Naive B cell (primary cell): ENCODE data around the gene CACNA1B. TPM values are rescaled to one million over a fixed set of nuclear protein-coding genes. Genes with fewer than 3 reads are reported as not detected.

Experiments used
- ATAC-seq, 2 donors: fragments of 150-1000 bp; cut with Tn5 transposase; 2 replicates each; pipeline ENCODE4 v1.10.0; 2021; ENCODE audit warnings: low read depth in 2 of 2, mild to moderate bottlenecking in 2 of 2, moderate library complexity in 2 of 2
- DNase-seq: peaks from one replicate; pipeline ENCODE4 v3.0.0; 2022
- H3K27ac Mint-ChIP-seq, 6 donors: one replicate each; pipeline ENCODE4 v1.8.0; 2020 to 2022; ENCODE audit warnings: mild to moderate bottlenecking in 6 of 6, mixed read lengths in 6 of 6, moderate library complexity in 5 of 6, inconsistent platforms in 2 of 6
- H3K27me3 Mint-ChIP-seq, 3 donors: one replicate each; pipeline ENCODE4 v1.8.0; 2021 to 2022; ENCODE audit warnings: mixed read lengths in 3 of 3, mild to moderate bottlenecking in 1 of 3
- H3K36me3 Mint-ChIP-seq, 2 donors: one replicate each; pipeline ENCODE4 v1.8.0; 2020 to 2022; ENCODE audit warnings: mixed read lengths in 2 of 2, inconsistent platforms in 1 of 2, mild to moderate bottlenecking in 1 of 2
- H3K4me1 Mint-ChIP-seq, 3 donors: one replicate each; pipeline ENCODE4 v1.8.0; 2020 to 2022; ENCODE audit warnings: mixed read lengths in 3 of 3, inconsistent platforms in 1 of 3, mild to moderate bottlenecking in 1 of 3, moderate library complexity in 1 of 3
- H3K4me3 Mint-ChIP-seq, 8 donors: one replicate each; pipeline ENCODE4 v1.8.0; 2020 to 2022; ENCODE audit warnings: mild to moderate bottlenecking in 8 of 8, mixed read lengths in 8 of 8, moderate library complexity in 8 of 8, inconsistent platforms in 2 of 8
- H3K9me3 Mint-ChIP-seq, 7 donors: one replicate each; pipeline ENCODE4 v1.8.0; 2020 to 2022; ENCODE audit warnings: mixed read lengths in 7 of 7, mild to moderate bottlenecking in 5 of 7, inconsistent platforms in 2 of 7, moderate library complexity in 1 of 7
- polyA plus RNA-seq, 6 donors: library from polyadenylated mRNA; unstranded; fragments of 300-500 nt; fragmentation: Illumina TruSeq; gene quantifications; one replicate each; pipeline ENCODE4 v1.2.3, GENCODE V29; 2021; ENCODE audit warnings: low read depth in 6 of 6

The CACNA1B gene
- polyA plus RNA-seq, 6 donors from 2014 or later = not detected

- Mint-ChIP-seq H3K27ac (no peak overlapping the region), H3K27me3 (peaks cover 7 to 29% (median 22%) of the 10 kb centered on the region in 3 donors), H3K9me3 (peaks cover 0 to 5% (median 0%) of the 10 kb centered on the region in 7 donors), H3K4me1 (peaks cover 0 to 3% (median 0%) of the 10 kb centered on the region in 3 donors), H3K4me3 (no peak overlapping the region), H3K36me3 (no peaks in the 10 kb centered on the region)
- ATAC-seq (no peak), DNase-seq (no peak)
These were observed 180.1 kb downstream of the CACNA1B start for GRCh38 chr9:138057726-138058125.

- Mint-ChIP-seq H3K9me3 (peaks cover 0 to 5% (median 0%) of the 10 kb centered on the region in 7 donors), H3K4me3 (no peak overlapping the region), H3K27ac (no peak overlapping the region), H3K36me3 (no peaks in the 10 kb centered on the region), H3K27me3 (peaks cover 7 to 31% (median 26%) of the 10 kb centered on the region in 3 donors), H3K4me1 (peaks cover 0 to 3% (median 0%) of the 10 kb centered on the region in 3 donors)
- DNase-seq = no peak
- ATAC-seq = no peak
These were observed 180.6 kb downstream of the CACNA1B start for GRCh38 chr9:138058181-138058580.

DNA sequence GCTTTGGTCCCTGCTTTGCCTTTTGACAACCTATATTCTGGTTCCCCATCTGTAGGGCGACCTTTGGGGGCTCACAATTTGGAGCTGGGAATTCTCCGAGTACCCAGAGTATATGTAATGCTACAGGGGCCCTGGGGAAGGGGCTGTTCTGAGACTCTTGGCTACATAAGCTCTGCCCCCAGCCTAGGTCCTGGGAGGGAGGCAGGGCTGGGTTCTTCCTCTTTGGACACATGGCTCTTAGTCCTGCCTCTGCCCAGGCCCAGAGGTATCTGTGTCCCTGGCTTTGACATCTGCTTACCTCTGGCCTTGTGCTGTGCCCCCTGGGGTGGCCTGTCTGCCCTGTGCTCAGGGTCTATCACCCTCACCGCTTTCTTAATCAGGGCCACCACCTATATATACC, 181.6 kb downstream of the CACNA1B start:
- no peak overlapping the region for H3K4me3 Mint-ChIP-seq
- no peaks in the 10 kb centered on the region for H3K4me1 Mint-ChIP-seq
- no peak for ATAC-seq
- H3K27ac Mint-ChIP-seq = no peak overlapping the region
- H3K27me3 Mint-ChIP-seq = peaks cover 7 to 25% (median 16%) of the 10 kb centered on the region in 3 donors
- no peak for DNase-seq
- no peaks in the 10 kb centered on the region for H3K9me3 Mint-ChIP-seq
- H3K36me3 Mint-ChIP-seq = no peaks in the 10 kb centered on the region

GRCh38 chr9:138060365-138060764, 182.8 kb downstream of the CACNA1B start:
- H3K27me3 Mint-ChIP-seq = peaks cover 10 to 31% (median 14%) of the 10 kb centered on the region in 3 donors
- DNase-seq = no peak
- H3K36me3 Mint-ChIP-seq = no peaks in the 10 kb centered on the region
- no peaks in the 10 kb centered on the region for H3K9me3 Mint-ChIP-seq
- ATAC-seq = no peak
- no peak overlapping the region for H3K27ac Mint-ChIP-seq
- no peaks in the 10 kb centered on the region for H3K4me1 Mint-ChIP-seq
- H3K4me3 Mint-ChIP-seq = no peak overlapping the region

- ATAC-seq = no peak
- peaks cover 10 to 36% (median 19%) of the 10 kb centered on the region in 3 donors for H3K27me3 Mint-ChIP-seq
- H3K27ac Mint-ChIP-seq = no peak overlapping the region
- no peaks in the 10 kb centered on the region for H3K36me3 Mint-ChIP-seq
- no peak for DNase-seq
- no peaks in the 10 kb centered on the region for H3K4me1 Mint-ChIP-seq
- no peaks in the 10 kb centered on the region for H3K9me3 Mint-ChIP-seq
- H3K4me3 Mint-ChIP-seq = no peak overlapping the region
These were observed 183.3 kb downstream of the CACNA1B start for GRCh38 chr9:138060881-138061280.

DNA sequence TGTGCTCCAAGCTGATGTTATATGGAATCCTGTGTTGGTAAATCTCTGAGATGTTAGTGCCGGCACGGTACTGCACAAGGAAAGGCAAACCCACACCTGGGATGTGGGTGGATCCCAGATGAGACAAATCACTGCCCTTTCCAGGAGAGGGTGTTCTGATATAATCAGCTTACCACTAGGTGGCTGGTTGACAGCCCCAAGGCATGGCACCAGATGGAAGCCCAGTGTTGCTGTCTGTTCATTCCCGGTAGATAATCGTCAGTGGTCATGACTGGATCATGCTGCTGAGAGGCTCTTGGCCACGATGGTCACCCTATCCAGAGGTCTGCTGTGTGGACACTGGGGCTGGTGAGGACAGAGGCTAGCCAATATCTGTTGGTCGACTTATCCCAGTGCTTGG, 184.0 kb downstream of the CACNA1B start:
- H3K36me3 Mint-ChIP-seq = no peaks in the 10 kb centered on the region

DNA sequence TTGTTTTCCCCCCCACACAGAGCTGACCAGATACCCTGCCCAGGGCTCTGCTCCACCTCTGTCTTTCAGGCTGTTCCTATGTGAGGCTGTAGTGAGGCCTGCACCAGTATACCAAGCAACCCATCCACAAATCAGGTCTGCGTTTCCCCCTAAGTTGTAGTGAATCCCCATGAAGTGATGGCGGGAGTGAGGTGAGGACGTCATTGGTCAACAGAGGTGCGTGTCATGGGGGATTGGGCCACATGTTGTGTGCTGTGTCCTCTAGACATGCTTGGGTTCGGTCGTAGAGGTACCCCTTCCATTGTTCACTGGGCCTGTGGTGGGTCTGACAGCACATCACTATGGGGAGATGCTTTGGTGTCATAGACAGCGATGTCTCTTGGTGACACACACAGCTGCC, 184.6 kb downstream of the CACNA1B start:
- Mint-ChIP-seq H3K4me1 (no peaks in the 10 kb centered on the region), H3K27me3 (peaks cover 11 to 37% (median 23%) of the 10 kb centered on the region in 3 donors), H3K36me3 (no peaks in the 10 kb centered on the region), H3K9me3 (no peaks in the 10 kb centered on the region), H3K4me3 (no peak overlapping the region), H3K27ac (no peak overlapping the region)
- no peak for DNase-seq
- ATAC-seq = no peak

More for the DNA sequence above, 184.0 kb downstream of the CACNA1B start:
- ATAC-seq = no peak
- Mint-ChIP-seq H3K27ac (no peak overlapping the region), H3K27me3 (peaks cover 7 to 32% (median 23%) of the 10 kb centered on the region in 3 donors), H3K4me1 (no peaks in the 10 kb centered on the region), H3K9me3 (no peaks in the 10 kb centered on the region), H3K4me3 (no peak overlapping the region)
- DNase-seq = no peak

DNA sequence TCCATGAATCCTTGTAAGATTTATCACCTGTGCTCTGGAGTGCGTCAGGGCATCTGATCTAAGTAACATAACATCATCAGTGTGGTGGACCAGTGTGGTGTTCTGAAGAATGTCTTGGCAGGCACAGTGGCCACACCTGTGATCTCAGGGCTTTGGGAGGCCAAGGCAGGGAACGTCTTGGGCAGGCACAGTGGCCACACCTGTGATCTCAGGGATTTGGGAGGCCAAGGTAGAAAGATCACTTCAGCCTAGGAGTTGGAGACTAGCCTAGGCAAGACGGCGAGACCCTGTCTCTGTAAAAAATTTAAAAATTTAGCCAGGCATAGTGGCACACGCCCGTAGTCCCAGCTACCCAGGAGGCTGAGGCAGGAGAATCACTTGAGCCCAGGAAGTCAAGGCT, 185.5 kb downstream of the CACNA1B start:
- Mint-ChIP-seq H3K4me3 (no peak overlapping the region), H3K27ac (peak overlapping the region in 1 of 6 donors; percentile 5), H3K9me3 (no peaks in the 10 kb centered on the region), H3K4me1 (no peaks in the 10 kb centered on the region), H3K27me3 (peaks cover 11 to 37% (median 23%) of the 10 kb centered on the region in 3 donors), H3K36me3 (no peaks in the 10 kb centered on the region)
- DNase-seq (no peak), ATAC-seq (no peak)

GRCh38 chr9:138063785-138064184, 186.2 kb downstream of the CACNA1B start:
- ATAC-seq = no peak
- Mint-ChIP-seq H3K9me3 (no peaks in the 10 kb centered on the region), H3K4me1 (no peaks in the 10 kb centered on the region), H3K4me3 (no peak overlapping the region), H3K27me3 (peaks cover 11 to 37% (median 23%) of the 10 kb centered on the region in 3 donors), H3K36me3 (no peaks in the 10 kb centered on the region), H3K27ac (no peak overlapping the region)
- no peak for DNase-seq

DNA sequence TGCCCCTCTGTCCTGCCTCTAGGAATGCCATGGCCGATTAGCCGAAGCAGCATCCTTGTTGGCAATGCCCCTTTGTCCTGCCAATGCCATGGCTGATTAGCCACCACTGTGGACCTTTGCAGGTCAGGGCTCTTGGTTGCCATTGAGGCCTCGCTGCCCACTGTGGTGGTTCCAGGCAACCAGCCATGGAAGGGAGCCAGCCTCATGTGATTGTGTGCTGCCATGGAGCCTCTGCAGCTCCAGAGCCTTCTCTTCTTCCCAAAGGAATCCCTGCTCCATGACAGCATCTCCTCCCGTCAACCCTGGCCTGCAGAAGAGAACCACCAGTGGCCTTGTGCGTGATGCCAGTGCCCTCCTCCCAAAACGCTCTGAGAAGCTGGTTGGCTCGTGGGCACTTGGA, 187.0 kb downstream of the CACNA1B start:
- Mint-ChIP-seq H3K36me3 (no peaks in the 10 kb centered on the region), H3K27me3 (peaks cover 11 to 37% (median 23%) of the 10 kb centered on the region in 3 donors), H3K27ac (peak overlapping the region in 1 of 6 donors; percentile 77), H3K9me3 (no peaks in the 10 kb centered on the region), H3K4me3 (no peak overlapping the region), H3K4me1 (no peaks in the 10 kb centered on the region)
- ATAC-seq = no peak
- DNase-seq = no peak

GRCh38 chr9:138065287-138065686, 187.7 kb downstream of the CACNA1B start:
- DNase-seq = no peak
- peak overlapping the region in 1 of 6 donors; percentile 15 for H3K27ac Mint-ChIP-seq
- ATAC-seq = no peak
- H3K9me3 Mint-ChIP-seq = no peaks in the 10 kb centered on the region
- H3K27me3 Mint-ChIP-seq = peaks cover 13 to 37% (median 24%) of the 10 kb centered on the region in 3 donors
- no peaks in the 10 kb centered on the region for H3K36me3 Mint-ChIP-seq
- no peaks in the 10 kb centered on the region for H3K4me1 Mint-ChIP-seq
- H3K4me3 Mint-ChIP-seq = no peak overlapping the region

- Mint-ChIP-seq H3K27me3 (peaks cover 20 to 34% (median 32%) of the 10 kb centered on the region in 3 donors), H3K9me3 (no peaks in the 10 kb centered on the region), H3K4me3 (no peak overlapping the region), H3K27ac (no peak overlapping the region), H3K4me1 (no peaks in the 10 kb centered on the region), H3K36me3 (no peaks in the 10 kb centered on the region)
- no peak for DNase-seq
- ATAC-seq = no peak
These were observed 188.5 kb downstream of the CACNA1B start for GRCh38 chr9:138066049-138066448.

DNA sequence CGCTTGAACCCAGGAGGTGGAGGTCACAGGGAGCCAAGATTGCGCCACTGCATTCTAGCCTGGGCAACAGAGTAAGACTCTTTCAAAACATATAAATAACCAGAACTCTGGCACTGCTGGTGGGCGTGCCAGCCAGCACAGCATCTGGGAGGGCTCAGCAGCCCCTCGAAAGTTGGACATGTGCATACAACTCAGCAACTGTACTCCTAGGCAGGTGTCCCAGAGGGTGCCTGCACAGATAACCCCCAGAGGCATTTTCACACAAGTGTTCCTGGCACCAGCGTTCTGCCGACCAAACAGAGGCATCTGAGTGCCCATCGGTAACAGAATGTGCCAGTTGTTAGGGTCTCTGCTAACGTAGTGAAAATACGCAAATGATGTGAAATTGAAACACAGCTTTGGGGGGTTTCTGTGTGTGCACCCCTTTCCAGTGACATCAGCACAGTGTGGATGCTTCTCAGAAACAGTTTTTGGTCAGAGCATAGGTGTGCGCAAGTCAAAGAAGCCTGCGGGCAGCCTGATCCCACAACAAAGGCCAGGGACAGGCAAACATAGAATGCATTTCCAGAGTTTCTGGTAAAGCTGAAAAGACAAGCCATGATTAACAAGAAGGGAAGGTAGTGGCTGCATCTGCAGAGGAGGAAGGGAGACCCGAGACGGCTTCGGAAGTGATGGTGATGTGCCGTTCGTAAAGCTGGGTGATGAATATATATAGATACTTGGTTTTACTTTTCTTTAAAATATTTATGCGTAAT, 190.2 kb downstream of the CACNA1B start:
- DNase-seq = no peak
- no peak for ATAC-seq
- Mint-ChIP-seq H3K9me3 (no peaks in the 10 kb centered on the region), H3K4me1 (no peaks in the 10 kb centered on the region), H3K27ac (no peak overlapping the region), H3K27me3 (peaks cover 23 to 39% (median 24%) of the 10 kb centered on the region in 3 donors), H3K4me3 (no peak overlapping the region), H3K36me3 (no peaks in the 10 kb centered on the region)

DNA sequence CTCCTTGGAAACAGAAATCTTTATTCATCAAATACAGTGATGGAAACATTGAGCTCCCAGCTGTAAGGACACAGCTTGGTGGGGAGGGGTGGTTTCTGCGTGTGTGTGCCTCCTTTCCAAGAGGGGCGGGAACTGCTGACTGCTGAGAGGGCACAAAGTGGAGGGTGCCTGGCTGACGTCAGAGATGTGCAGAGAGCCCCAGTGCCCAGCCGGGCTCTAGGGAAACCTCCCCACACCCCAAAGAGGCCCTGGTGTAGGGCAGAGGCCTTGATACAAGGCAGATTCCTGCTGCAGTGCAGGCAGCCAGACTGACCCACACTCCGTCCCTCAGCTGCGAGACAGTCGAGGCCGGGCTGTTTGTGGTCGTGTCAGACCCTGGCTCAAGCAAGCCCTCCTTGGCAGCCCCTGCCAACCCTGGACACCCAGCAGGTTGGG, 191.0 kb downstream of the CACNA1B start:
- no peak overlapping the region for H3K27ac Mint-ChIP-seq
- no peaks in the 10 kb centered on the region for H3K9me3 Mint-ChIP-seq
- DNase-seq = no peak
- no peak overlapping the region for H3K4me3 Mint-ChIP-seq
- H3K27me3 Mint-ChIP-seq = peaks cover 21 to 41% (median 23%) of the 10 kb centered on the region in 3 donors
- H3K36me3 Mint-ChIP-seq = no peaks in the 10 kb centered on the region
- no peaks in the 10 kb centered on the region for H3K4me1 Mint-ChIP-seq
- ATAC-seq = no peak
